ENCODE data around the gene DYNC2I2. TPM values are rescaled to one million over a fixed set of nuclear protein-coding genes. Genes with fewer than 3 reads are reported as not detected.

The DYNC2I2 gene
- total and polyA plus RNA-seq, 2 of the 4 experiments (the other 2 are of a cell fraction): 33.7 to 37.1 TPM

DNA sequence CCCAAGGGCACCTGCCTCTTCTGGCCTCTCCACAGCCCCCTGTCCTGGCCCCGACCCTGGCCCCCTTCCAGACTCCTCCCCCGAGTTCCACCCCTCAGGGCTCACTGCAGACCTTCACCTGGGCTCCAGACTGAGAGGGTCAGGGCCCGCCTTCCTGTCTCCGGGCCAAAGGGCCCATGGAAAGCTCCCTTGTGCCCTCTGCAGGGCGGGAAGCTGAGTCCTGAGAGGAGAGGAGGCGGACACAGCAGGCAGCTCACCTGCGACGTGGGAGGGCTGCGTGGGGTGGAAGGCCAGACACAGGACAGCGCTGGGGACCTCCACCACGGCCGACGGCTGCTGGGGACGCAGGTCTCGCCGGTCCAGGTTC lies 20.6 kb downstream of the DYNC2I2 start (continued):
- TF ChIP-seq, protein P1, sequence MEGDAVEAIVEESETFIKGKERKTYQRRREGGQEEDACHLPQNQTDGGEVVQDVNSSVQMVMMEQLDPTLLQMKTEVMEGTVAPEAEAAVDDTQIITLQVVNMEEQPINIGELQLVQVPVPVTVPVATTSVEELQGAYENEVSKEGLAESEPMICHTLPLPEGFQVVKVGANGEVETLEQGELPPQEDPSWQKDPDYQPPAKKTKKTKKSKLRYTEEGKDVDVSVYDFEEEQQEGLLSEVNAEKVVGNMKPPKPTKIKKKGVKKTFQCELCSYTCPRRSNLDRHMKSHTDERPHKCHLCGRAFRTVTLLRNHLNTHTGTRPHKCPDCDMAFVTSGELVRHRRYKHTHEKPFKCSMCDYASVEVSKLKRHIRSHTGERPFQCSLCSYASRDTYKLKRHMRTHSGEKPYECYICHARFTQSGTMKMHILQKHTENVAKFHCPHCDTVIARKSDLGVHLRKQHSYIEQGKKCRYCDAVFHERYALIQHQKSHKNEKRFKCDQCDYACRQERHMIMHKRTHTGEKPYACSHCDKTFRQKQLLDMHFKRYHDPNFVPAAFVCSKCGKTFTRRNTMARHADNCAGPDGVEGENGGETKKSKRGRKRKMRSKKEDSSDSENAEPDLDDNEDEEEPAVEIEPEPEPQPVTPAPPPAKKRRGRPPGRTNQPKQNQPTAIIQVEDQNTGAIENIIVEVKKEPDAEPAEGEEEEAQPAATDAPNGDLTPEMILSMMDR (conservative IDR thresholded peaks at IDR 0.05; ENCODE audit: low read depth, low read length): no peak
- TF ChIP-seq POLR2A (IDR thresholded peaks at IDR 0.05; ENCODE audit: low read depth, low read length) (no peak), CHD1 (IDR thresholded peaks at IDR 0.05; ENCODE audit: low read depth, low read length) (no peak), RCOR1 (IDR thresholded peaks at IDR 0.05; ENCODE audit: insufficient replicate concordance, low read length) (no peak), RFX5 (IDR thresholded peaks at IDR 0.05; ENCODE audit: low read depth, low read length) (no peak), MAZ (IDR thresholded peaks at IDR 0.05; ENCODE audit: borderline replicate concordance, low read depth, low read length) (no peak)
